GM23338 (cell line): ENCODE results near the gene TINCR. TPM values are rescaled to one million over a fixed set of nuclear protein-coding genes. Genes with fewer than 3 reads are reported as not detected.

Source experiments
- ATAC-seq: fragments of 200-7000 bp; cut with Tn5 transposase; 3 replicates; pipeline ENCODE4 v1.9.1; 2020
- DNase-seq: peaks from one replicate; pipeline ENCODE4 v3.0.0-alpha.2; 2015; ENCODE audit warnings: low spot score
- H2AFZ ChIP-seq: fragments of 200-600 bp; sonication (generic); 2 replicates; pipeline ENCODE4 v1.8.0; 2016; ENCODE audit warnings: antibody characterized with exemption, mild to moderate bottlenecking, moderate library complexity
- H3F3A ChIP-seq: fragments of 200-600 bp; sonication (generic); replicated peaks from 2 replicates; pipeline ENCODE4 v1.8.0; 2017; ENCODE audit warnings: antibody characterized with exemption, mixed run types, low read depth
- H3K27ac ChIP-seq: fragments of 200-600 bp; sonication (generic); 2 replicates; pipeline ENCODE4 v1.6.1; 2016; ENCODE audit warnings: low read depth
- H3K27me3 ChIP-seq: fragments of 200-600 bp; sonication (generic); 2 replicates; pipeline ENCODE4 v1.8.0; 2016; ENCODE audit warnings: mild to moderate bottlenecking, mixed run types, moderate library complexity; ENCODE audit not compliant: insufficient read depth
- H3K36me3 ChIP-seq: fragments of 200-600 bp; sonication (generic); 2 replicates; pipeline ENCODE4 v1.8.0; 2016; ENCODE audit warnings: mild to moderate bottlenecking; ENCODE audit not compliant: insufficient read depth
- H3K4me1 ChIP-seq: fragments of 200-600 bp; sonication (generic); 2 replicates; pipeline ENCODE4 v1.8.0; 2016; ENCODE audit warnings: mild to moderate bottlenecking, moderate library complexity; ENCODE audit not compliant: insufficient read depth
- H3K4me2 ChIP-seq: fragments of 200-600 bp; sonication (generic); 2 replicates; pipeline ENCODE4 v1.7.1; 2017; ENCODE audit warnings: mixed run types
- H3K4me3 ChIP-seq: fragments of 200-600 bp; sonication (generic); 2 replicates; pipeline ENCODE4 v1.6.1; 2016; ENCODE audit warnings: mixed run types
- H3K79me2 ChIP-seq: fragments of 200-600 bp; sonication (generic); replicated peaks from 2 replicates; pipeline ENCODE4 v1.8.0; 2017; ENCODE audit warnings: mild to moderate bottlenecking; ENCODE audit not compliant: insufficient read depth
- H3K9me2 ChIP-seq: fragments of 200-600 bp; sonication (generic); 2 replicates; pipeline ENCODE4 v1.8.0; 2017; ENCODE audit not compliant: insufficient read depth
- H4K20me1 ChIP-seq: fragments of 200-600 bp; sonication (generic); replicated peaks from 2 replicates; pipeline ENCODE4 v1.8.0; 2017; ENCODE audit warnings: mild to moderate bottlenecking; ENCODE audit not compliant: insufficient read depth
- H3K27ac Mint-ChIP-seq: 2 replicates; pipeline ENCODE4 v1.8.0; 2020; ENCODE audit warnings: inconsistent platforms, mild to moderate bottlenecking, moderate library complexity, mixed read lengths
- H3K27me3 Mint-ChIP-seq: 3 replicates; pipeline ENCODE4 v1.8.0; 2022; ENCODE audit warnings: low read depth, mild to moderate bottlenecking, moderate library complexity, mixed read lengths, inconsistent platforms; ENCODE audit not compliant: insufficient read depth, poor library complexity
- H3K36me3 Mint-ChIP-seq: 3 replicates; pipeline ENCODE4 v1.8.0; 2021; ENCODE audit warnings: low read depth, mild to moderate bottlenecking, inconsistent platforms, moderate library complexity, mixed read lengths
- H3K4me1 Mint-ChIP-seq: 3 replicates; pipeline ENCODE4 v1.8.0; 2020; ENCODE audit warnings: mild to moderate bottlenecking, inconsistent platforms, mixed read lengths
- H3K4me3 Mint-ChIP-seq: 3 replicates; pipeline ENCODE4 v1.8.0; 2021; ENCODE audit warnings: moderate library complexity, mild to moderate bottlenecking, inconsistent platforms, mixed read lengths
- H3K9me3 Mint-ChIP-seq: 3 replicates; pipeline ENCODE4 v1.8.0; 2020; ENCODE audit warnings: moderate library complexity, mild to moderate bottlenecking, inconsistent platforms, mixed read lengths
- CREB1 ChIP-seq: fragments of 250-450 bp; sonication (Bioruptor Pico); IDR thresholded peaks from 2 replicates; pipeline ENCODE4 v1.5.0; 2020; ENCODE audit warnings: low read depth, mild to moderate bottlenecking, moderate library complexity
- ETS1 ChIP-seq: IDR thresholded peaks from 2 replicates; pipeline ENCODE4 v1.6.1; 2016; ENCODE audit warnings: antibody characterized with exemption
- EZH2 ChIP-seq: fragments of 200-600 bp; sonication (generic); IDR thresholded peaks from one replicate; pipeline ENCODE4 v1.8.0; 2017; ENCODE audit warnings: antibody characterized with exemption, mild to moderate bottlenecking, low read depth; ENCODE audit not compliant: unreplicated experiment
- EZH2phosphoT487 ChIP-seq: fragments of 200-600 bp; sonication (generic); IDR thresholded peaks from one replicate; pipeline ENCODE4 v1.8.1; 2018; ENCODE audit warnings: antibody characterized with exemption; ENCODE audit not compliant: unreplicated experiment
- JUNB ChIP-seq: IDR thresholded peaks from one replicate; pipeline ENCODE4 v1.6.1; 2016; ENCODE audit warnings: antibody characterized with exemption; ENCODE audit not compliant: unreplicated experiment
- NANOG ChIP-seq: IDR thresholded peaks from 2 replicates; pipeline ENCODE4 v1.6.1; 2016; ENCODE audit warnings: antibody characterized with exemption, borderline replicate concordance
- ZNF114 ChIP-seq: fragments of 250-450 bp; sonication (Bioruptor Pico); IDR thresholded peaks from 2 replicates; pipeline ENCODE4 v1.5.0; 2020; ENCODE audit warnings: mild to moderate bottlenecking, moderate library complexity
- polyA plus RNA-seq: library from polyadenylated mRNA; unstranded; fragments of >200 nt; fragmentation: Nextera tagmentation; extraction: Ambion mirVana; gene quantifications from 2 replicates; pipeline ENCODE4 v1.2.1, GENCODE V29; 2016
- total RNA-seq: library from RNA; depleted of rRNA; stranded (reverse); fragments of >200 nt; shearing (Covaris generic); gene quantifications from 2 replicates; pipeline ENCODE4 v1.2.3, GENCODE V29; 2014
- TF ChIP-seq, protein P1 (sequence below): fragments of 250-450 bp; sonication (Bioruptor Pico); IDR thresholded peaks from 2 replicates; pipeline ENCODE4 v1.5.0; 2020; ENCODE audit warnings: mild to moderate bottlenecking, moderate library complexity
- TF ChIP-seq, protein P2 (sequence below): IDR thresholded peaks from one replicate; pipeline ENCODE4 v1.6.1; 2018; ENCODE audit warnings: antibody characterized with exemption; ENCODE audit not compliant: unreplicated experiment
- TF ChIP-seq, protein P3 (sequence below), 2 experiments: fragments of 200-600 bp in 1 of 2; sonication (generic) in 1 of 2; conservative IDR thresholded peaks; 2 replicates each; pipeline versions ENCODE4 v1.5.1 to v1.6.1; 2016 to 2017; ENCODE audit warnings: antibody characterized with exemption in 2 of 2, low read depth in 2 of 2, mild to moderate bottlenecking in 2 of 2, moderate library complexity in 1 of 2

The TINCR gene
- total and polyA plus RNA-seq, 2 experiments from 2014 or later: 0.42 to 0.97 TPM

- TF ChIP-seq, protein P1, sequence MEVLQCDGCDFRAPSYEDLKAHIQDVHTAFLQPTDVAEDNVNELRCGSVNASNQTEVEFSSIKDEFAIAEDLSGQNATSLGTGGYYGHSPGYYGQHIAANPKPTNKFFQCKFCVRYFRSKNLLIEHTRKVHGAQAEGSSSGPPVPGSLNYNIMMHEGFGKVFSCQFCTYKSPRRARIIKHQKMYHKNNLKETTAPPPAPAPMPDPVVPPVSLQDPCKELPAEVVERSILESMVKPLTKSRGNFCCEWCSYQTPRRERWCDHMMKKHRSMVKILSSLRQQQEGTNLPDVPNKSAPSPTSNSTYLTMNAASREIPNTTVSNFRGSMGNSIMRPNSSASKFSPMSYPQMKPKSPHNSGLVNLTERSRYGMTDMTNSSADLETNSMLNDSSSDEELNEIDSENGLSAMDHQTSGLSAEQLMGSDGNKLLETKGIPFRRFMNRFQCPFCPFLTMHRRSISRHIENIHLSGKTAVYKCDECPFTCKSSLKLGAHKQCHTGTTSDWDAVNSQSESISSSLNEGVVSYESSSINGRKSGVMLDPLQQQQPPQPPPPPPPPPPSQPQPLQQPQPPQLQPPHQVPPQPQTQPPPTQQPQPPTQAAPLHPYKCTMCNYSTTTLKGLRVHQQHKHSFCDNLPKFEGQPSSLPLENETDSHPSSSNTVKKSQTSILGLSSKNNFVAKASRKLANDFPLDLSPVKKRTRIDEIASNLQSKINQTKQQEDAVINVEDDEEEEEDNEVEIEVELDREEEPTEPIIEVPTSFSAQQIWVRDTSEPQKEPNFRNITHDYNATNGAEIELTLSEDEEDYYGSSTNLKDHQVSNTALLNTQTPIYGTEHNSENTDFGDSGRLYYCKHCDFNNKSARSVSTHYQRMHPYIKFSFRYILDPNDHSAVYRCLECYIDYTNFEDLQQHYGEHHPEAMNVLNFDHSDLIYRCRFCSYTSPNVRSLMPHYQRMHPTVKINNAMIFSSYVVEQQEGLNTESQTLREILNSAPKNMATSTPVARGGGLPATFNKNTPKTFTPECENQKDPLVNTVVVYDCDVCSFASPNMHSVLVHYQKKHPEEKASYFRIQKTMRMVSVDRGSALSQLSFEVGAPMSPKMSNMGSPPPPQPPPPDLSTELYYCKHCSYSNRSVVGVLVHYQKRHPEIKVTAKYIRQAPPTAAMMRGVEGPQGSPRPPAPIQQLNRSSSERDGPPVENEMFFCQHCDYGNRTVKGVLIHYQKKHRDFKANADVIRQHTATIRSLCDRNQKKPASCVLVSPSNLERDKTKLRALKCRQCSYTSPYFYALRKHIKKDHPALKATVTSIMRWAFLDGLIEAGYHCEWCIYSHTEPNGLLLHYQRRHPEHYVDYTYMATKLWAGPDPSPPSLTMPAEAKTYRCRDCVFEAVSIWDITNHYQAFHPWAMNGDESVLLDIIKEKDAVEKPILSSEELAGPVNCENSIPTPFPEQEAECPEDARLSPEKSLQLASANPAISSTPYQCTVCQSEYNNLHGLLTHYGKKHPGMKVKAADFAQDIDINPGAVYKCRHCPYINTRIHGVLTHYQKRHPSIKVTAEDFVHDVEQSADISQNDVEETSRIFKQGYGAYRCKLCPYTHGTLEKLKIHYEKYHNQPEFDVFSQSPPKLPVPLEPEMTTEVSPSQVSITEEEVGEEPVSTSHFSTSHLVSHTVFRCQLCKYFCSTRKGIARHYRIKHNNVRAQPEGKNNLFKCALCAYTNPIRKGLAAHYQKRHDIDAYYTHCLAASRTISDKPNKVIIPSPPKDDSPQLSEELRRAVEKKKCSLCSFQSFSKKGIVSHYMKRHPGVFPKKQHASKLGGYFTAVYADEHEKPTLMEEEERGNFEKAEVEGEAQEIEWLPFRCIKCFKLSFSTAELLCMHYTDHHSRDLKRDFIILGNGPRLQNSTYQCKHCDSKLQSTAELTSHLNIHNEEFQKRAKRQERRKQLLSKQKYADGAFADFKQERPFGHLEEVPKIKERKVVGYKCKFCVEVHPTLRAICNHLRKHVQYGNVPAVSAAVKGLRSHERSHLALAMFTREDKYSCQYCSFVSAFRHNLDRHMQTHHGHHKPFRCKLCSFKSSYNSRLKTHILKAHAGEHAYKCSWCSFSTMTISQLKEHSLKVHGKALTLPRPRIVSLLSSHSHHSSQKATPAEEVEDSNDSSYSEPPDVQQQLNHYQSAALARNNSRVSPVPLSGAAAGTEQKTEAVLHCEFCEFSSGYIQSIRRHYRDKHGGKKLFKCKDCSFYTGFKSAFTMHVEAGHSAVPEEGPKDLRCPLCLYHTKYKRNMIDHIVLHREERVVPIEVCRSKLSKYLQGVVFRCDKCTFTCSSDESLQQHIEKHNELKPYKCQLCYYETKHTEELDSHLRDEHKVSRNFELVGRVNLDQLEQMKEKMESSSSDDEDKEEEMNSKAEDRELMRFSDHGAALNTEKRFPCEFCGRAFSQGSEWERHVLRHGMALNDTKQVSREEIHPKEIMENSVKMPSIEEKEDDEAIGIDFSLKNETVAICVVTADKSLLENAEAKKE: no peak
- no peak for TF ChIP-seq JUNB
Observed at GRCh38 chr19:5612891-5613865, 45.4 kb upstream of the TINCR start (continued).

- H3K4me1 Mint-ChIP-seq: no peaks in the 10 kb centered on the region
- no peak overlapping the region for H3K4me2 ChIP-seq
- ATAC-seq (no peak), DNase-seq (no peak)
- H3K9me2 ChIP-seq: no peaks in the 10 kb centered on the region
- no peak overlapping the region for H3K4me3 Mint-ChIP-seq
- no peaks in the 10 kb centered on the region for H3K27me3 Mint-ChIP-seq
- H3F3A ChIP-seq: 0 out of 2 replicates have a peak, but pooled peaks cover 9% of the 10 kb centered on the region
- H3K36me3 ChIP-seq: peaks cover 69% of the 10 kb centered on the region
- peaks cover 32% of the 10 kb centered on the region for H4K20me1 ChIP-seq
- no peak overlapping the region for H2AFZ ChIP-seq
- H3K4me1 ChIP-seq: no peaks in the 10 kb centered on the region
- no peak overlapping the region for H3K27ac Mint-ChIP-seq
- H3K9me3 Mint-ChIP-seq: no peaks in the 10 kb centered on the region
- peaks cover 44% of the 10 kb centered on the region for H3K79me2 ChIP-seq
- H3K27me3 ChIP-seq: no peaks in the 10 kb centered on the region
- peaks cover 92% of the 10 kb centered on the region for H3K36me3 Mint-ChIP-seq
- no peak overlapping the region for H3K27ac ChIP-seq
- H3K4me3 ChIP-seq: no peak overlapping the region
- TF ChIP-seq JUNB (no peak), NANOG (no peak), ETS1 (no peak), EZH2phosphoT487 (no peak), CREB1 (CRISPR knock-in tag) (no peak), ZNF114 (CRISPR knock-in tag) (no peak), EZH2 (no peak)
- TF ChIP-seq, protein P2, sequence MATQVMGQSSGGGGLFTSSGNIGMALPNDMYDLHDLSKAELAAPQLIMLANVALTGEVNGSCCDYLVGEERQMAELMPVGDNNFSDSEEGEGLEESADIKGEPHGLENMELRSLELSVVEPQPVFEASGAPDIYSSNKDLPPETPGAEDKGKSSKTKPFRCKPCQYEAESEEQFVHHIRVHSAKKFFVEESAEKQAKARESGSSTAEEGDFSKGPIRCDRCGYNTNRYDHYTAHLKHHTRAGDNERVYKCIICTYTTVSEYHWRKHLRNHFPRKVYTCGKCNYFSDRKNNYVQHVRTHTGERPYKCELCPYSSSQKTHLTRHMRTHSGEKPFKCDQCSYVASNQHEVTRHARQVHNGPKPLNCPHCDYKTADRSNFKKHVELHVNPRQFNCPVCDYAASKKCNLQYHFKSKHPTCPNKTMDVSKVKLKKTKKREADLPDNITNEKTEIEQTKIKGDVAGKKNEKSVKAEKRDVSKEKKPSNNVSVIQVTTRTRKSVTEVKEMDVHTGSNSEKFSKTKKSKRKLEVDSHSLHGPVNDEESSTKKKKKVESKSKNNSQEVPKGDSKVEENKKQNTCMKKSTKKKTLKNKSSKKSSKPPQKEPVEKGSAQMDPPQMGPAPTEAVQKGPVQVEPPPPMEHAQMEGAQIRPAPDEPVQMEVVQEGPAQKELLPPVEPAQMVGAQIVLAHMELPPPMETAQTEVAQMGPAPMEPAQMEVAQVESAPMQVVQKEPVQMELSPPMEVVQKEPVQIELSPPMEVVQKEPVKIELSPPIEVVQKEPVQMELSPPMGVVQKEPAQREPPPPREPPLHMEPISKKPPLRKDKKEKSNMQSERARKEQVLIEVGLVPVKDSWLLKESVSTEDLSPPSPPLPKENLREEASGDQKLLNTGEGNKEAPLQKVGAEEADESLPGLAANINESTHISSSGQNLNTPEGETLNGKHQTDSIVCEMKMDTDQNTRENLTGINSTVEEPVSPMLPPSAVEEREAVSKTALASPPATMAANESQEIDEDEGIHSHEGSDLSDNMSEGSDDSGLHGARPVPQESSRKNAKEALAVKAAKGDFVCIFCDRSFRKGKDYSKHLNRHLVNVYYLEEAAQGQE: no peak
- TF ChIP-seq, protein P3, sequence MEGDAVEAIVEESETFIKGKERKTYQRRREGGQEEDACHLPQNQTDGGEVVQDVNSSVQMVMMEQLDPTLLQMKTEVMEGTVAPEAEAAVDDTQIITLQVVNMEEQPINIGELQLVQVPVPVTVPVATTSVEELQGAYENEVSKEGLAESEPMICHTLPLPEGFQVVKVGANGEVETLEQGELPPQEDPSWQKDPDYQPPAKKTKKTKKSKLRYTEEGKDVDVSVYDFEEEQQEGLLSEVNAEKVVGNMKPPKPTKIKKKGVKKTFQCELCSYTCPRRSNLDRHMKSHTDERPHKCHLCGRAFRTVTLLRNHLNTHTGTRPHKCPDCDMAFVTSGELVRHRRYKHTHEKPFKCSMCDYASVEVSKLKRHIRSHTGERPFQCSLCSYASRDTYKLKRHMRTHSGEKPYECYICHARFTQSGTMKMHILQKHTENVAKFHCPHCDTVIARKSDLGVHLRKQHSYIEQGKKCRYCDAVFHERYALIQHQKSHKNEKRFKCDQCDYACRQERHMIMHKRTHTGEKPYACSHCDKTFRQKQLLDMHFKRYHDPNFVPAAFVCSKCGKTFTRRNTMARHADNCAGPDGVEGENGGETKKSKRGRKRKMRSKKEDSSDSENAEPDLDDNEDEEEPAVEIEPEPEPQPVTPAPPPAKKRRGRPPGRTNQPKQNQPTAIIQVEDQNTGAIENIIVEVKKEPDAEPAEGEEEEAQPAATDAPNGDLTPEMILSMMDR (conservative IDR thresholded peaks at IDR 0.05; ENCODE audit: low read depth in 2 of 2): no peak
Observed at GRCh38 chr19:5609881-5610448, 42.2 kb upstream of the TINCR start.
